ENCODE results near the gene TMSB4X.

Gene TMSB4X

GRCh38 chrX:13008851-13009250 is 33.9 kb downstream of the TMSB4X start:
- no peak for TF ChIP-seq TAF1 (IDR thresholded peaks at IDR 0.05; ENCODE audit: borderline replicate concordance, insufficient read depth, low read length)
- no peak for TF ChIP-seq SIN3A (IDR thresholded peaks at IDR 0.05; ENCODE audit: borderline replicate concordance, insufficient read depth, low read length)
- no peak for TF ChIP-seq POLR2AphosphoS5 (IDR thresholded peaks at IDR 0.05; ENCODE audit: low read depth, low read length)
- TF ChIP-seq REST (IDR thresholded peaks at IDR 0.05; ENCODE audit: insufficient read depth in 1 of 2, low read depth in 2 of 2, low read length in 2 of 2), result no peak

GRCh38 chrX:13009273-13009672 is 34.4 kb downstream of the TMSB4X start:
- no peak for TF ChIP-seq FOXP2 (optimal IDR thresholded peaks at IDR 0.05; ENCODE audit: borderline replicate concordance, extremely low read depth, extremely low read length, insufficient read depth)
- no peak for TF ChIP-seq TAF1 (IDR thresholded peaks at IDR 0.05; ENCODE audit: borderline replicate concordance, insufficient read depth, low read length)
- TF ChIP-seq POLR2AphosphoS5 (IDR thresholded peaks at IDR 0.05; ENCODE audit: low read depth, low read length), result no peak
- no peak for TF ChIP-seq SIN3A (IDR thresholded peaks at IDR 0.05; ENCODE audit: borderline replicate concordance, insufficient read depth, low read length)
- no peak for TF ChIP-seq REST (IDR thresholded peaks at IDR 0.05; ENCODE audit: insufficient read depth in 1 of 2, low read depth in 2 of 2, low read length in 2 of 2)

- TF ChIP-seq REST (IDR thresholded peaks at IDR 0.05; ENCODE audit: insufficient read depth in 1 of 2, low read depth in 2 of 2, low read length in 2 of 2), result no peak
- TF ChIP-seq SIN3A (IDR thresholded peaks at IDR 0.05; ENCODE audit: borderline replicate concordance, insufficient read depth, low read length), result no peak
- no peak for TF ChIP-seq FOXP2 (optimal IDR thresholded peaks at IDR 0.05; ENCODE audit: borderline replicate concordance, extremely low read depth, extremely low read length, insufficient read depth)
- TF ChIP-seq POLR2AphosphoS5 (IDR thresholded peaks at IDR 0.05; ENCODE audit: low read depth, low read length), result no peak
- TF ChIP-seq TAF1 (IDR thresholded peaks at IDR 0.05; ENCODE audit: borderline replicate concordance, insufficient read depth, low read length), result no peak
Measured at GRCh38 chrX:13009844-13010243, 34.9 kb downstream of the TMSB4X start.

GRCh38 chrX:13010546-13010945 is 35.6 kb downstream of the TMSB4X start:
- no peak for TF ChIP-seq TAF1 (IDR thresholded peaks at IDR 0.05; ENCODE audit: borderline replicate concordance, insufficient read depth, low read length)
- no peak for TF ChIP-seq REST (IDR thresholded peaks at IDR 0.05; ENCODE audit: insufficient read depth in 1 of 2, low read depth in 2 of 2, low read length in 2 of 2)
- TF ChIP-seq SIN3A (IDR thresholded peaks at IDR 0.05; ENCODE audit: borderline replicate concordance, insufficient read depth, low read length), result no peak
- TF ChIP-seq POLR2AphosphoS5 (IDR thresholded peaks at IDR 0.05; ENCODE audit: low read depth, low read length), result no peak
- TF ChIP-seq FOXP2 (optimal IDR thresholded peaks at IDR 0.05; ENCODE audit: borderline replicate concordance, extremely low read depth, extremely low read length, insufficient read depth), result no peak
